NCI-H1092 (cell line): ENCODE results near the gene ORC1.
A peak's percentile ranks its signal among the peaks of the same experiment; 100 is the strongest.
"Not testable (repeated sequence)": the region's sequence is repeated elsewhere in the genome, so short reads cannot be mapped to it uniquely, and the experiment has no call there.

Source experiments
- DNase-seq: peaks from one replicate; lab custom pipeline; 2025; lab: John Stamatoyannopoulos, UW

Gene ORC1

DNA sequence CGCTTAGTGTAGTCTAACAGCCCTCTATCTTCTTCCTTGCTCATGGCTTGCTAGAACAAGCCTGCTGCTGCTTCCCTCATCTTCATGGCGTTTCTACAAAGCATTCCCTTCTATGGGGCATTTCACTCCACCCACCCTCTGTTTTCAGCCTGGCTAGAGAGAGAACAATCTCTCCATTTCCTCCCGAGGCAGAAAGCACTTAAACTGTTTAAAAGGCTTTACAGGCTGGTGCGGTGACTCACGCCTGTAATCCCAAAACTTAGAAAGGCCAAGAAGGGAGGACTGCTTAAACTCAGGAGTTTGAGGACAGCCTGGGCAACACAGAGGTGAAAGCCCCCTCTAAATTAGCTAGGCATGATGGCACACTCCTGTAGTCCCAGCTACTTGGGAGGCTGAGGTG is 17.8 kb downstream of the ORC1 start:
- no peak for DNase-seq

DNA sequence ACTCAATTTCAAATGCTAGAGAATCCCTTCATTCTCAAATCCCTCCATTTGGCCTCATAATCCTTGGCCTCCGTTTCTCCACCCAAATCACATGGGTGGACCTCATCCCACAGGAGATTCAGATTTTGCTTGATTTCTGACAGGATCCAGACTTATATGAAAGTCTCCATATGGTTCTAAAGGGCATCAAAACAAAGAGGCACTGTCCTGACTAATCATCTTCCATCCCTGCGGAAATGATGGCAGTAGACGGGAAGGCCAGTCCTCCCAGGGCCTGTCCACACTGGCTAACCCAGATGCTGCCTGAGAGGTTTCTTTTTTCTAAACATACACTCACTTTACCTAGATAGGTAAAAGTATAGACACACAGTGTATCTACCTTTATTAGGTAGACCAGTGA is 18.8 kb downstream of the ORC1 start:
- DNase-seq: no peak

DNA sequence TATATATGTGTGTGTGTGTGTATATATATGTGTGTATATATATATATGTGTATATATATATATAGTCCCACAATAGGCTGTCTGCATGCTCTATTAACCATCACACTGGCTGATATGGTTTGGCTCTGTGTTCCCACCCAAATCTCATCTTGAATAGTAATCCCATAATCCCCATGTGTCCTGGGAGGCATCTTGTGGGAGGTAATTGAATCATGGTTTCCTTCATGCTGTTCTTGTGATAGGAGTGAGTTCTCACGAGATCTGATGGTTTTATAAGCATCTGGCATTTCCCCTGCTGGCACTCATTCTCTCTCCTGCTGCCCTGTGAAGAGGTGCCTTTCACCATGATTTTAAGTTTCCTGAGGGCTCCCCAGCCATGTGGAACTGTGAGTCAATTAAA is 34.4 kb downstream of the ORC1 start:
- not testable (repeated sequence) for DNase-seq

DNA sequence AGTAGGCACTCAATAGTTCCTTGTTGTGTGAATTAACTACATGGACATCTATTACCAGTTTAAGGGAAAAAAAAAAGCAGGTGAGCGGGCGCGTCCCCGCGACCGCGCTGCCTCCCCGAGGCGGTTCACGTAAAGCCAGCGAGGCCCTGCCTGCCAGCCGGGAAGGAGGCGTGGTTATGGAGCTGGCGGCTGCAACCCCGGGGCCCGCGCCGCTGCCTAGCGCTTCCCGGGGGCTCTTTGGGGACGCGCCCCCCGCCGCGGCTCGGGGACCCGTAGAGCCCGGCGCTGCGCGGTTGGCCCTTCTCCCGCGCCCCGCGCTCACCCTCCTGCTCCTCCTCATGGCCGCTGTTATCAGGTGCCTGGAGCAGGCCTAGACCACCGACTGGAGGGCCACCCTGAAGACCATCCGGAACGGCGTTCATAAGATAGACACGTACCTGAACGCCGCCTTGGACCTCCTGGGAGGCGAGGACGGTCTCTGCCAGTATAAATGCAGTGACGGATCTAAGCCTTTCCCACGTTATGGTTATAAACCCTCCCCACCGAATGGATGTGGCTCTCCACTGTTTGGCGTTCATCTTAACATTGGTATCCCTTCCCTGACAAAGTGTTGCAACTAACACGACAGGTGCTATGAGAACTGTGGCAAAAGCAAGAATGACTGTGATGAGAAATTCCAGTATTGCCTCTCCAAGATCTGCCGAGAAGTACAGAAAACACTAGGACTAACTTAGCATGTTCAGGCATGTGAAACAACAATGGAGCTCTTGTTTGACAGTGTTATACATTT is 35.6 kb downstream of the ORC1 start:
- peak; percentile 24 for DNase-seq

DNA sequence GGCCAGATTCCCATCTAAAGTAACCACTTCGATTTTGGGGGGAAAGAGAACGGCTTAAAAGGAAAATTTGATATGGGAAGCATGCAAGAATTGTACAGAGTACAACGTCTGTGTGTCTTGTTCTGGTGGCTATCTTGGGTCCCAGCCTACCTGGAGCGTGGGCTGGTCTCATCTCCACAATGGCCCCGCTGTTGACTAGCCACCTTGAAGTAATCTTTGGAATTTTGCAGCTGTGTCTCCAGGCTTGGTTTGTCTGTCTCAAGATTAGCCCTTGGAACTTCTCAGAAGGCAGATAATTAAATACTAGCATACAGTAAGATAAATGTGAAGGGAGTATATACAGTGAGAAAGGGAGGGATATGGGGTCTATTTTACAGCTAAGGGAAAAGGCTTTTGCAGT is 37.0 kb downstream of the ORC1 start:
- DNase-seq: no peak

DNA sequence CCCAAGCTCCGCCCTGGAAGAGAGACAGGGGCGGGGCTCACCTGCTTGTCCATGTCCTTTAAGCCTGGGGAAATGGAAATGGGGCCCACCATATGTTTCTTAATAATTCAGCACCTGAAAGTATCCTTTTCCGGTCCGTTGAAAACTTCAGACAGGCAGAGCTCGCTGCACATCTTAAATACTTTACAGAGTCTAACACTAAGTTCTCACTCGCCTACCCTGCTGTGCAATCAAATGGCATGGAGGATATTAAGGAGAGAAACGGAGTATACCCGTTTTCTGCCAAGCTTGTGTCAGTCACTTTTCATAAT is 37.8 kb downstream of the ORC1 start:
- DNase-seq: no peak

DNA sequence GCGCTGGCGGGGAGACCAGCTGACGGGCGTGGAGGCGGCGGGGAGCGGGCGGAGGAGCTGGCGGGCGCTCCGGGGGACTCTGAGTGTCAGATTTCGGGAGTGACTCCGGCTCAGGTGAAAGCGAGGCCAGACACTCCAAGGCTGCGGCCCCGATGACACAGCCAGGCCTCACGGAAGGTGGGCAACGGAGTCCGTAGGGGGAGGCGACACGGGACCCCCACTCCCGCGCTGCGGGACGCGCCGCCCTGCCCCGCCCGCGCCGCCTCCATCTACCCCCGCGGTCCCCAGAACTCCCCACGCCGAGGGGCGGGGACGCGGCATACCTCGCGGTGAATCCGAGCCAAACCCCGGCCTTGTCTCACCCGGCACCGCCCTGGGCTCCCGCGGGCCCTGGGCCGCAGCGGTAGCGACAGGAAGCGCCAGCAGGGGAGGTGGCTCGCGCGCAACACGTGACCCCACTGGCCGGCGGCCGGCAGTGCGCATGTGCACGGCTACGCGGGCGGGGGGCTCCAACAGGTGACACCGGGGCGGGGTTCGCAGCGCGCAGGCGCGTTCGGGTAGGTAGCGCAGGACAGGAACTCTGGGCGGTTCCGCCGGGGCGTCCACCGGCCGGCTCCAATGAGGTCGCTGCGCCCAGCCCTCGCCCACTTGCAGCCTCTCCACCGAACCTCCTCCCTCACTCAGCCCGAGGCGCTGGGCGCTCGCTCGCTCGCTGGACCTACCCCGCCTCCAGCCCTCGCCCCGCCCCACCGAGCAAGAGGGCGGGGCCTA is 38.3 kb downstream of the ORC1 start, which contains the start of gene CC2D1B:
Gene CC2D1B, minus strand, starts transcription at position 460 of the 771 bp plus-strand sequence. CDS start 1,585 bp downstream, outside the sequence.
- peak; percentile 94 for DNase-seq

DNA sequence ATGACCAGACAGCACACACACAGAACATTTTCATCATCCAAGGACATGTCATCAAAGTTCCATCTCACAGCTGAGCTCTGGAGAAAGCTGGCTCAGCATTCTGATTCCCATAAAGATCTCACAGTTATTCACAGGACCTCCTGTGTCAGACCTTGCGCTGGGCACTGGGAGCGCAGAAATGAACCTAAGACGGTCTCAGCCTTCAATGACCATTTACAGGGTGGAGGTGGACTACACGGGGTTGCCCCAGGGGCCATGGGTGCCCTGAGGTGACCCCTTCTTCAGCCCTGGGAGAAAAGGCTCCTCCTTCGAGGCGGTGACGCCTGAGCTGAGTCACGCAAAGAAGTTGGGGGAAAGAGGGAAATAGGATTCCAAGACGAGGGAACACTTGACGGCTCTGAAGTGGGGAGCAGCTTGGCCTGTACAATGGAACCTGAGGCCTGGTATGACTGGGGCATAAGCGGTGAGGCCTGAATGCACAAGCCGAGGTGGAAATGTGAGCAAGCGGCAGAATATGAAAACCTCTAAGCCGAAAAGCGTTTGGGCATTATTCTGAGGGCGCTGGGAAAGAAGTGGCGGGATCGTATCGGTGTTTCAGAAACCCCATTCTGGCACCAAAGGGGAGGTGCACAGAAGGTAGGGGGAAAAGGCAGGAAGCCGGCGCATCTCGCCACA is 39.0 kb downstream of the ORC1 start:
- no peak for DNase-seq

DNA sequence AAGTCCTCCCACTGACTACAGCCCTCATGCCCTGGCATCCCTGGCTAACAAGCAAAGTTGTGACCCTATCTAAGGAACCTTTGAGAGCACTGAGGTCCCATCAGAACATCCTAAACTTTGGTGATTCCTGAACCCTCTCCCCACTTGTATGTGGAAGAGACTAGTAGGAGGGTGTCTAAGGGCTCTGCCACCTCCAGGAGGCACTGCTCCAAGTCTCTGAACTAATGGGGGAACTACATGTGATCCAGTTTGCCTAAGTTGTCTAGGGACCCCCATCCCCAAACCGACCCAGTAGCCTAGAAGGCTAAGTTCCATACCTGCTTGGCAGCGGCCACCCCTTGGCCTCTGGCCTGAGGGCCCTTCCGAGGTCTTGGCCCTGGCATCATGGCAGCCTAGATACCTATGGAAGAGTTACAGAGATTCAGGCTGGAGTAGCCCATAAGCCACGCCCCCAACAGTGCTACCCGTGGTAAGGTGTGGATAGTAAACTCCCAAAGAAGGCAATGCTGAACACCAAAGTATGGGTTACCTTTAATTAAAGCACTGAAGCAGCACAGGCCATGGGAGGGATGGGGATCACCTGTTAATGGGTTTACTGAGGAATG is 39.9 kb downstream of the ORC1 start:
- no peak for DNase-seq

DNA sequence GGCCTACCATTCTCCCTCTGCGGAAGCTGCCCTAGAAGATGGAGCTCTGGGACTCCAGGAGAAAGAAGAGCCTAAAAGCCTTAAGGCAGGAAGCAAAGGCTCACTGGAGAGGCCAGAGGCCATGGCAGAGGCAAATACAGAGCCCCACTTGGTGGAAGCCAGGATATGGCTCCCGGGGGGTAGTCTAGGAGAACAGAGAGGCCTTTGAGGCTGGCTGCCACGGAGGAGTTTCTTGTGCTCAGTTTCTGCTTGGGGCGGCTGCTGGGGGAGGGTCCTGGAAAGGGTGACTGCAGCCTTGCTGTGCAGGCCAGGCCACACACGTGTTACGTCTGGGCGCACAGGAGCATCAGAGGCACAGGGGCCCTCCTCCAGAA is 43.6 kb downstream of the ORC1 start:
- no peak for DNase-seq

DNA sequence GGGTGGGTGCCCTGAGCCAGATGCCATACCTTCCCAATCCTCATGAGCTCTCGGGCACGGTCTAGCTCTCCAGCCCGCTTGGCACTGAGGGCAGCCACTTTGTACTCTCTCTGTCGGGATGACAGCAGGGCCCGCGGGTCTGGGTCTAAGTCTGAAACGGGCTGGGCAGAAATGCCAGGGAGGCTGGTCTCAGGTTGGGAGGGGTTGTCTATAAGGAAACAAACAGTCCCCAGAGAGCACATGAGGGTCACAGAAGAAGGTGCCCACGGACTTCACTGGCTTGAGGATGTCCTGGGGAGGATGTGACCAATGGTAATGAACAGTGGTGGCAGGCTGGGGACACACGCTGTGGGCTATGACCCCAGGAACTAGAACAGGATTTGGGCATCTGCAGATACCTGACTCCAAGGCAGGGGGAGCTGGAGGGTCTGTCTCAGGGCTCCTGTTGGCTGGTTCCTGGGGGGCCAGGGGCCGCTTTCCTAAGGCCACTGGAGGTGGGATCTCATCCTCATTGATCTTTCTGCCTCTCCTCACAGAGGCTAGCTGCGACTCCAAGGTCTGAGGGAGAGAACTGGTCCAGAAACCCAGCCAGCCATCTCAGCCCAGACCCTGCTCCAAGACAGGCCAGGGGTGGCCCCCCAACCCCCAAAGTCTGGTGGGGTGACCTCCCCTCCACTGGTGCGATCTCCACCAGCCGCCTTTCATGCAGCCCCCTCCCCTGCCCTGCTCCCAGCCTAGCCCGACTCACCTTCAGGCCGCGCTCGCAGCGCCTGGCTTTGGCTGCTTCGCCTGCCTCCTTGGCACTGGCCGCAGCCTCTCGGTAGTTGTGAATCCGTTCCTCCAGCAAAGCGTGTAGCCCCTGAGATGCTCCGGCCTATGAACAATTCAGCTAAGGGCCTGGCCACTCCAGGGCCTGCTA is 44.3 kb downstream of the ORC1 start:
- no peak for DNase-seq

DNA sequence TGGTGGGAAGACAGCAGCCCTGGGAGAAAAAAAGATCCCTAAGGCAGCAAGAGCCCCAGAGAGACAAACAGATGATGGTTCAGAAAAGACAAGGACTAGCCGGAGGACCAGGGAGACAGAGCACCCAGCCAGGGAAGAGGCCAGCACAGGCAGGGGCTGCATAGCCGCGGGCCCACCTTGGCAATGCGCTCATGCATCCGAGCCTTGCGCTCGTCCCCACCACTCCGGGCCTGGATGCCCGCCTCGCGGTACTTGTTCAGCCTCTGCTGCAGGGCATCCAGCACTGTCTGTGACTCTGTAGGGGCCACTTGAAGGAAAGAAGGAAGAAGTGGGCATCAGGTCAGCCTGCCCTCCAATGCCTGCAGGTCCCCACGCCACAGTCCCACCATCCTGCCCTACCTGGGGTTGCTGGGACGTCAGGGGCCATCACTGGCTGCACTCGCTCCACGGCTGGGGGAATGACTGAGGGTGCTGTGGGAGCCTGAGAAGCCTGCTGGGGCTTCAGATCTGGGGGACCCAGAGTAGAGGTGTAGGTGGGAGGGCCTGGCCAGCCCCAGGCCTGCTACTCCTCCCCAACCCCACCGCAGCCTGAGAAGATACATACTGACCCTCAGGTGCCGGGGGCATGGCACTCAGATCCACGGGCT is 45.2 kb downstream of the ORC1 start:
- no peak for DNase-seq

DNA sequence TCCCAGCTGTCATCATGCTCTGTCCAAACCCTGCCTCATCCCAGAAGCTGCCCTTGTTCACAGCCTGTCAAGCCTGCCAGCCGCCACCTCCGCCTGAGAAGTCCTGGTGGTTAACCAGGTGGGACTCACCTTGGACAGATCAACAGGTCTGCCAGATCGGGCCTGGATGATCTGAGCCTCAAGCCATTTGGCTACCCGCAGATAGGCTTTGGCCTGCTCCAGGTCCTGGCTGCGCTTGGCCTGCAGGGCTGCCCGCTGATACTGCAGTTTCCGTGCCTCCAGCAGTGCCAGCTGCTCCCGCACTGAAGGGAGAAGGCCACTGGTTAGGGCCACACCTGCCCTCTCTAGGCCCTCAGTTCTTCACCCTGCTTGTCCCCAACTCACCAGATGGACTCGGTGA is 46.8 kb downstream of the ORC1 start:
- no peak for DNase-seq

DNA sequence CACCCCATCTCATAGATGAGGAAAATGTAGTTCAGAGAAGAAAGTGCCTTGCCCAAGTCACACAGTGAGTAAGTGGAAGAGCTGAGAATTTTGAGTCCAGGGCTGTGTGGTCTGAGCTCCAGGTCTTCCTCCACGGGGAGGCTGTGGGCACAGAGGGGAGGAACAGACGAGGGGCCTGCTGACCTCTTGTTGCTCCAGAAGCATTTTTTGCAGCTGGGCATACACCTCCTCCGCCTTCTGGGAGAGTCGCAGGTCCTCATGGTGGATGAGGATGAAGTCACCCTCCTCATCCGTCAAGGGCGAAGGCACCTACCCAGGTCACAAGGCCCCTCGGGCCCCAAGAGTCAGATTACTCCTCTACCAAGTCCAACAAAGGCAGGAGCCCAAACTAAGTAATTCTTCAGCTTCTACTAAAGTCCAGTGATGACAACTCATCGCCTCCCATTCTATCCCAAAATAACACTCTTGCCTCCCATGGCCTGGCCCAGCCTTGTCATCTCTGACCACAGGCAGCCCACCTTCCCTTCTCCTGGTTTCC is 47.3 kb downstream of the ORC1 start:
- no peak for DNase-seq

DNA sequence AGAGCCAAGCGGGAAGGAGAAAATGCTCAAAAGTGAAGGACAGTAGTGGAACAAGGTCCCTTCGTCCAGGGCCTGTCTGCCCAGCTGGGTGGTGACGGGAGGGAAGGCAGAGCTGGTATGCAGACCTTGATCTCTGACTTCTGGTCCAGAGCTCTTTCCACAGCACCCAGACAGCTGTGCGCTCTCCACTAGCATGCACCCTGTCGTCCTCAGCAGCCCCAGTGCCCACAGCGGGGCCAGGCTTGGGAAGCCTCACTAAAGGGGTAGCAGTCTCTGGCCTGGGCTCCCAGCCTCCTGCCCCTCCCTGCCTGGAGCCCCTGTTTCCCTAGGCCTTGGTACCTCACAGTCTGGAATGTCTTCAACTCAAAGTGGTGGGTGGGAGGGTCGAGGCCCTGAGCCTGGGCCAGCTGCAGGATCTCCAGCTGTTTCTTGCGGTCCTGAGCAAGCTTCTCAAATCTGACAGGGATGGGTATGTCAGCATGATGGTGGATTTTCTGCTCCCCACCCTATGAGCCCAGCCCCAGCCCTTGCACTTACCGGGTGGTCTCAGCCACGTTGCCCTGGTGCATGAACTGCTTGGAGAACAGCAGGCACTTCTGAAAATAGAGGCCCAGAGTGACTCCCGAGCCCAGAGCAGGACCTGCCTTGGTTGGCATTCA is 48.2 kb downstream of the ORC1 start:
- no peak for DNase-seq

DNA sequence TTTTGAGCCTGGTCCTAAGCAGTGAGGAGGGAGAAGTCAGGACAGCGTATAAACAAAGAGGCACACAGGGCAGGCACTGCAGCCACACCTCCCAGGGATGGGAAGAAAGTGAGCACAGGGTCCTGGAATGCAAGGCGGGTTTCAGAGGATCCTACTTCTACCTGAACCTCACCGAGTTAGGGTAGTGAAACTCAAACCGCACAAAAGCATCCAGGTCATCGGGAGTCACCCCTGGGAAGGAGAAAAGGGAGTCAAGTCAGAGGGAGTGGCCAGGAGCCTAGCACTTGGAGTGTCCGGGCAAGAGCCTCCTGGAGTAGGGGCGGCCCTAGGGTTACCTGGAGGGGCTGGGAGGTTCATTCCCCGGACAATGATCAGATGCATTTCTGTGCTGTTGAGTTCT is 48.8 kb downstream of the ORC1 start:
- DNase-seq: no peak

DNA sequence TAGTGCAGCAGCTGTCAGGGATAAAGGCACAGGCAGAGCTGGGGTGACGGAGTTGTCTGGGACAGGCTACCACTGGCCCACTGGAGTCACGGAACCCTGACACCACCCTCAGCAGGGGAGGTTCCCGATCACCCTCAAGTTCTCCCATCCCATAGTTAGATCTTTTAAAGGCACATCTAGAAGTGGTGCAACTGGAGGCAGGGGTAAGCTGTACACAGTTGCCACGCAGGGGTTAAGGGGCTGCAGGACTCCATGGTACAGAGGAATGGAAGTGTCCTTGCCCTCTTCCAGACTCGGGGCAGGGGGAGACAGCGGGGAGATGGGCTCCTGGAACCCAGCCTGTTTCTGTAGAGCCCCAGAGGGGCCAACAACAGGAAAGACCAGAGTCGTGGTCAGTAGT is 51.5 kb downstream of the ORC1 start:
- DNase-seq: no peak

DNA sequence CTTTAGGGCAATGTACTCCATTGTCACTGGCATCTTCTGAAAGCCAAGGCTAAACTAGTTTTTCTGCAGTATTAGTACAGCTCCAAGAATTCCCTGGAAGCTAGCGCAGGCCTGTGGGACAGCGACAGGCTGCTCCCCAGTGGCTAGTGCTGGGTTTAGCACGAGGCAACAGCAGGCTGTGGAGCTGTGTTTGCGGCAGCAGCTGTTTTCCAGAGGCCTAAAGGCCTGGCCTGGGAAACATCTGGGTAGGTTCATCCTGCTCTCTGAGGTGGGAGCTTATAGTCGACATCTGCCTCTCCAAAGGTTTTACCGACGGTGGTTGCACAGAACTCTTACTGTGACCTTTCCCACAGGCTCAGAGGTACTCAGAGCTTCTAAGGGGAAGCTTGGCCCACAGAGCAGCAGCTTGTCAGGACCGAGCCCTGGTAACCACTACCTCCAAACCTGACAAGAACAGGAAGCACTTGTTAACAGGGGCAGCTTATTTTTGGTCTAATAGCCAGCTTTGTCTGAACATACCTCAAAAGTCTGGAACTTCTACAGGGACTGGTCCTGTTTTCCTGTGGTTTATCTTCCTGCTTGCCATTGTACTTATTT is 55.4 kb downstream of the ORC1 start:
- no peak for DNase-seq

DNA sequence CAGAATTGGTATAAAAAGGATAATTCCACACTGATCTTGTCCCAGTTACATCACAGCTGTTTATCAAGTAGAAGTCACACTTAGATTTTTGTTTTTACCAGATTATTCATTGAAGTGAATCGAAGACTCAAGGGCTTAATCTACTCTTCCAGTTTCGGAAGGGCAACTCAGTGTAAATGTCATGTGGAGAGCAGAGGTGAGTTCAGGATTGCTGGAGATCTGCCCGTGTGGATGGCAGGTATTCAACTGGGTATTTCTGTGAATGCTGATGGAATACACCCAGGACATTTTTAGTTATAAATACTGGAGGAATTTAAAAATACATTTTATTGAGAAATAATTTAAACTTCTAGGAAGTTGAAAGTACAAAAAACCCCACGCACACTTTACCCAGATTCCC is 57.6 kb downstream of the ORC1 start:
- no peak for DNase-seq

DNA sequence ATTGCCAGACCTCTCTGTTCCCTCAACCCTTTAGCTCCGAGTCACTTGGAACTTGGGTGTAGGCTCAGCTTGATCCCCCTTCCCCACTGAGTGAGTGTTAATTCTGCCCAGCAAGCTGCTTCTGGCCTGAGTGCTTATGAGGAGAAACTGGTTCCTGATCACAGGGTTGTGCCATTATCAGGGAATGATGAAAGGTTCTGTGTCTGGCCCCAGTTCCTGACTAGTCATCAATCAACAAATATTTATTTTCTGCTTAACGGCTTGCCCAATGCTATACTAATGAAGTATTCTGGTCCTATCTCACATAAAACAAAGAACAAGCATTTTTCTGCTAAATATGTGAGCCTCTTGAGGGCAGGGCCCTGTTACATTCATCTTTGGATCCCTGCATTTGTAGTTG is 59.0 kb downstream of the ORC1 start:
- DNase-seq: no peak
